HCT116 (cell line): ENCODE measurements around the gene SEMA3B.
A peak's percentile ranks its signal among the peaks of the same experiment; 100 is the strongest.

Source experiments
- EGR1 ChIP-seq: IDR thresholded peaks from 2 replicates; pipeline ENCODE4 v1.6.1; 2012; ENCODE audit warnings: low read depth
- EZH2 ChIP-seq: fragments of 200-600 bp; sonication (generic); IDR thresholded peaks from 2 replicates; pipeline ENCODE4 v1.6.1; 2017; ENCODE audit warnings: antibody characterized with exemption, mixed run types
- EZH2phosphoT487 ChIP-seq: fragments of 200-600 bp; IDR thresholded peaks from 2 replicates; pipeline ENCODE4 v1.6.1; 2018; ENCODE audit warnings: antibody characterized with exemption, borderline replicate concordance
- JUND ChIP-seq: IDR thresholded peaks from 2 replicates; pipeline ENCODE4 v1.6.1; 2012
- POLR2A ChIP-seq: IDR thresholded peaks from 2 replicates; pipeline ENCODE4 v1.7.0; 2011; ENCODE audit warnings: borderline replicate concordance; ENCODE audit not compliant: insufficient read depth, insufficient read length; ENCODE audit errors: extremely low read depth
- POLR2AphosphoS5 ChIP-seq: IDR thresholded peaks from 2 replicates; pipeline ENCODE4 v1.6.1; 2011; ENCODE audit warnings: mild to moderate bottlenecking, low read depth, low read length, moderate library complexity
- RAD21 ChIP-seq: IDR thresholded peaks from 2 replicates; pipeline ENCODE4 v1.6.1; 2012; ENCODE audit warnings: low read depth, mild to moderate bottlenecking
- SIN3A ChIP-seq: IDR thresholded peaks from 2 replicates; pipeline ENCODE4 v1.6.1; 2012; ENCODE audit warnings: low read depth
- SRF ChIP-seq: IDR thresholded peaks from 2 replicates; pipeline ENCODE4 v1.6.1; 2012; ENCODE audit warnings: low read depth
- ZFX ChIP-seq: fragments of 450-650 bp; IDR thresholded peaks from 2 replicates; pipeline ENCODE4 v1.6.1; 2017
- TF ChIP-seq, protein P1 (sequence below), 3 experiments: fragments of 200-600 bp in 1 of 3; sonication (generic) in 1 of 3; IDR thresholded peaks in 2 of 3; conservative IDR thresholded peaks in 1 of 3; 2 replicates each; pipeline ENCODE4 v1.5.1; 2012 to 2017; ENCODE audit warnings: low read depth in 2 of 3, low read length in 2 of 3, antibody characterized with exemption in 1 of 3, borderline replicate concordance in 1 of 3, control low read depth in 1 of 3, mild to moderate bottlenecking in 1 of 3, mixed read lengths in 1 of 3, mixed run types in 1 of 3, moderate library complexity in 1 of 3; ENCODE audit not compliant: insufficient read depth in 1 of 3
- TF ChIP-seq, protein P2 (sequence below): IDR thresholded peaks from 2 replicates; pipeline ENCODE4 v1.6.1; 2012

DNA sequence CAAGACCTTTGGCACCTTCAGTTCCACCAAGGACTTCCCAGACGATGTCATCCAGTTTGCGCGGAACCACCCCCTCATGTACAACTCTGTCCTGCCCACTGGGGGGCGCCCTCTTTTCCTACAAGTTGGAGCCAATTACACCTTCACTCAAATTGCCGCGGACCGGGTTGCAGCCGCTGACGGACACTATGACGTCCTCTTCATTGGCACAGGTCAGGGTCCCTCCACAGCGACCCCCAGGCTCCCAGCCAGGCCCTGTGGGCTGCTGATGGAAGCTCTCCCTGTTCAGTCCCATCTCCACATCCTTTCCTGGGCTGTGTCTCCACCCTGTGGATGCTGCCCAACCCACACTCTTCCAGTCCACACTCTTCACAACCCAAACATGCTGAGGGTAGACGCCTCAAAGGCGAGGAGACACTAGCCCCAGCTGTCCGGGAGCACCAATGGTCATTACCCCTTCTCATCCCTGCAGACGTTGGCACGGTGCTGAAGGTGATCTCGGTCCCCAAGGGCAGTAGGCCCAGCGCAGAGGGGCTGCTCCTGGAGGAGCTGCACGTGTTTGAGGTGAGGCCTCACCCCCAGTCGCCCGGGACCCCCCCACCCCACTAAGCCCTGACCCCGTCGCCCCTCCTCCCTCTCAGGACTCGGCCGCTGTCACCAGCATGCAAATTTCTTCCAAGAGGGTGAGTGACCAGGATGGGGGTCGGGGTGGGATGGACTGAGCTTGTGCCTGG, 5.6 kb downstream of the SEMA3B start:
- TF ChIP-seq EZH2phosphoT487 (no peak), POLR2A (no peak), POLR2AphosphoS5 (no peak), JUND (no peak), ZFX (no peak), SIN3A (no peak), SRF (no peak), RAD21 (no peak), EZH2 (no peak), EGR1 (no peak)
- TF ChIP-seq, protein P1, sequence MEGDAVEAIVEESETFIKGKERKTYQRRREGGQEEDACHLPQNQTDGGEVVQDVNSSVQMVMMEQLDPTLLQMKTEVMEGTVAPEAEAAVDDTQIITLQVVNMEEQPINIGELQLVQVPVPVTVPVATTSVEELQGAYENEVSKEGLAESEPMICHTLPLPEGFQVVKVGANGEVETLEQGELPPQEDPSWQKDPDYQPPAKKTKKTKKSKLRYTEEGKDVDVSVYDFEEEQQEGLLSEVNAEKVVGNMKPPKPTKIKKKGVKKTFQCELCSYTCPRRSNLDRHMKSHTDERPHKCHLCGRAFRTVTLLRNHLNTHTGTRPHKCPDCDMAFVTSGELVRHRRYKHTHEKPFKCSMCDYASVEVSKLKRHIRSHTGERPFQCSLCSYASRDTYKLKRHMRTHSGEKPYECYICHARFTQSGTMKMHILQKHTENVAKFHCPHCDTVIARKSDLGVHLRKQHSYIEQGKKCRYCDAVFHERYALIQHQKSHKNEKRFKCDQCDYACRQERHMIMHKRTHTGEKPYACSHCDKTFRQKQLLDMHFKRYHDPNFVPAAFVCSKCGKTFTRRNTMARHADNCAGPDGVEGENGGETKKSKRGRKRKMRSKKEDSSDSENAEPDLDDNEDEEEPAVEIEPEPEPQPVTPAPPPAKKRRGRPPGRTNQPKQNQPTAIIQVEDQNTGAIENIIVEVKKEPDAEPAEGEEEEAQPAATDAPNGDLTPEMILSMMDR (IDR thresholded peaks at IDR 0.05 in 2 of 3, conservative IDR thresholded peaks at IDR 0.05 in 1 of 3; ENCODE audit: borderline replicate concordance in 1 of 3, insufficient read depth in 1 of 3, low read depth in 2 of 3, low read length in 2 of 3) = peak in 2 of 3 experiments; percentile 79 to 95; a peak in 4 of 6 replicates
- TF ChIP-seq, protein P2, sequence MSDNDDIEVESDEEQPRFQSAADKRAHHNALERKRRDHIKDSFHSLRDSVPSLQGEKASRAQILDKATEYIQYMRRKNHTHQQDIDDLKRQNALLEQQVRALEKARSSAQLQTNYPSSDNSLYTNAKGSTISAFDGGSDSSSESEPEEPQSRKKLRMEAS = no peak
